Measurements from ENCODE around the gene HS6ST2. TPM values are rescaled to one million over a fixed set of nuclear protein-coding genes. Genes with fewer than 3 reads are reported as not detected.
"Not testable (repeated sequence)": the region's sequence is repeated elsewhere in the genome, so short reads cannot be mapped to it uniquely, and the experiment has no call there.

Gene HS6ST2
- total RNA-seq, 4 donors from 2014 or later, result 0.14 to 1.1 TPM; not detected in 2

DNA sequence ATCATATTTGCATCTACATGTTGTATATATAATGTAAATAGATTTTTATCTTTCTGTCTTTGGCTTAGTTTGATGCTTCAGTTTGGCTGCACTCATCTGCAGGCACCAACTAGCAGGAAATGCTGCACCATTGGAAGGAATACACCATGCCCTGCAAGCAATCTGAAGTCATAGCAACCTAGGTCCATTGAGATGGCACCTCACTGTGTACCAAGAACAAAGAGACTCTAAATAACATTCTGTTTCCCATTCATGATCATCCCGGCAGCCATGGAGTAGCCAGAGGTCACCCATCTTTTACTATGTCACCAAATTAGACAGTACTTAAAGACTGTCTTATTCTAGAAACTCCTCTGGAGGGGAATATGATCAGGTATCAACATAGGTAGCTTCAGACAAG is 40.8 kb upstream of the HS6ST2 start:
- H3K27me3 ChIP-seq, result no peaks in the 10 kb centered on the region
- H3K4me3 ChIP-seq, result no peak overlapping the region
- H3K27ac ChIP-seq, result no peak overlapping the region
- H3K9me3 ChIP-seq, result no peaks in the 10 kb centered on the region
- no peaks in the 10 kb centered on the region for H3K4me1 ChIP-seq
- in situ Hi-C loops (cut with MboI; ENCODE audit: low pct_ligation_motif_present in 1 of 4, low pct_unique_long_range_greater_than_20kb in 1 of 4, low sequenced_read_pairs in 3 of 4) (no loop called here), intact Hi-C loops (cut with DNase I; ENCODE audit: low total_unique reads) (no loop called here)
- 86% methylated on average over 1 of the region's 1 CpG; no CpG with 5 or more reads in 1 of the 2 donors for WGBS, 2 donors (ENCODE audit: low coverage in 1 of 2)
- no peaks in the 10 kb centered on the region for H3K36me3 ChIP-seq
- DNase-seq, result no peak
- TF ChIP-seq POLR2A (IDR thresholded peaks at IDR 0.05) (no peak), POLR2AphosphoS5 (IDR thresholded peaks at IDR 0.05) (no peak), EP300 (IDR thresholded peaks at IDR 0.05; ENCODE audit: low read depth) (no peak)
- TF ChIP-seq, protein P1, sequence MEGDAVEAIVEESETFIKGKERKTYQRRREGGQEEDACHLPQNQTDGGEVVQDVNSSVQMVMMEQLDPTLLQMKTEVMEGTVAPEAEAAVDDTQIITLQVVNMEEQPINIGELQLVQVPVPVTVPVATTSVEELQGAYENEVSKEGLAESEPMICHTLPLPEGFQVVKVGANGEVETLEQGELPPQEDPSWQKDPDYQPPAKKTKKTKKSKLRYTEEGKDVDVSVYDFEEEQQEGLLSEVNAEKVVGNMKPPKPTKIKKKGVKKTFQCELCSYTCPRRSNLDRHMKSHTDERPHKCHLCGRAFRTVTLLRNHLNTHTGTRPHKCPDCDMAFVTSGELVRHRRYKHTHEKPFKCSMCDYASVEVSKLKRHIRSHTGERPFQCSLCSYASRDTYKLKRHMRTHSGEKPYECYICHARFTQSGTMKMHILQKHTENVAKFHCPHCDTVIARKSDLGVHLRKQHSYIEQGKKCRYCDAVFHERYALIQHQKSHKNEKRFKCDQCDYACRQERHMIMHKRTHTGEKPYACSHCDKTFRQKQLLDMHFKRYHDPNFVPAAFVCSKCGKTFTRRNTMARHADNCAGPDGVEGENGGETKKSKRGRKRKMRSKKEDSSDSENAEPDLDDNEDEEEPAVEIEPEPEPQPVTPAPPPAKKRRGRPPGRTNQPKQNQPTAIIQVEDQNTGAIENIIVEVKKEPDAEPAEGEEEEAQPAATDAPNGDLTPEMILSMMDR (IDR thresholded peaks at IDR 0.05), result no peak

DNA sequence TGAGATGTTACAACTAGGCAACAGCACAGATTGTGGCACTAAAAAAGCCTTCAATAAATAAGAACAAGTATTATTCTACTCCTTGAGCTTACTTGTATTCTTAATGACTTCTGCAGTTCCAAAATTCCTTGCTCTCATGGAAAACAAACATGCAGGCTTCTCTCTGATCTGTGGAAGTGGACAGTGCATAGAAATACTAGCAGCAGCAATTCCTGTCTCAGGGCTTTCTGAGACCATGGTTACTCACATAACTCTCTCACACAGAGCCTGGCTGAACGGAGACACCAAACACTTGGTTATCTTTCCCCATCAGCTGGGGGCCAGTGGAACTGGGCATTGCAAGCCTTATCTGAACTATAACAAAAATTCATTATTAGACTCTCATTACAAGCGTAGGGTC is 32.4 kb upstream of the HS6ST2 start:
- H3K36me3 ChIP-seq, result no peaks in the 10 kb centered on the region
- no peaks in the 10 kb centered on the region for H3K27me3 ChIP-seq
- 88% methylated on average over 2 of the region's 2 CpGs; no CpG with 5 or more reads in 1 of the 2 donors for WGBS, 2 donors (ENCODE audit: low coverage in 1 of 2)
- DNase-seq, result no peak
- no peak overlapping the region for H3K27ac ChIP-seq
- H3K4me3 ChIP-seq, result no peak overlapping the region
- no peaks in the 10 kb centered on the region for H3K4me1 ChIP-seq
- intact Hi-C loops (cut with DNase I; ENCODE audit: low total_unique reads) (no loop called here), in situ Hi-C loops (cut with MboI; ENCODE audit: low pct_ligation_motif_present in 1 of 4, low pct_unique_long_range_greater_than_20kb in 1 of 4, low sequenced_read_pairs in 3 of 4) (no loop called here)
- no peaks in the 10 kb centered on the region for H3K9me3 ChIP-seq
- no peak for TF ChIP-seq POLR2A (IDR thresholded peaks at IDR 0.05)

DNA sequence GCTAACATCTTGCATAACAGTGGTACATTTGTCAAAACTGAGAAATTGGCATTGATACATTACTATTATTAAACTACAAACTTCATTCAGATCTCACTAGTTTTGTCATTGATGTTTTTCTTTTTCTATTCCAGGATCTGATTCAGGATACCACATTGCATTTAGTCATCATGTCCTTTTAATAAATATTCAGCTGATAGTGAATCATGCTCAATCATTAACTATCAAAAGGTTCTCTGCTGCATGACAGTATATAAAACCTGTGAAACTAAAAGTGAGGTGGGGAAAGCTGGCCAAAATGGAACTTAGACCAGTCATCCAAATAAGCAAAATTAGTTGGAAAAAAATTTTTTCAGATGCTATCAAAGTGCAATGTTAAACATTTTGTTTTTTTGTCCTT is 28.1 kb upstream of the HS6ST2 start:
- Histone ChIP-seq H3K9me3 (no peaks in the 10 kb centered on the region), H3K4me3 (no peak overlapping the region), H3K27ac (no peak overlapping the region), H3K27me3 (no peaks in the 10 kb centered on the region), H3K4me1 (no peaks in the 10 kb centered on the region), H3K36me3 (no peaks in the 10 kb centered on the region)
- intact Hi-C loops (cut with DNase I; ENCODE audit: low total_unique reads), result no loop called here
- no peak for DNase-seq
- in situ Hi-C loops (cut with MboI; ENCODE audit: low pct_ligation_motif_present in 1 of 4, low pct_unique_long_range_greater_than_20kb in 1 of 4, low sequenced_read_pairs in 3 of 4), result no loop called here
- TF ChIP-seq EP300 (IDR thresholded peaks at IDR 0.05; ENCODE audit: low read depth) (no peak), POLR2AphosphoS5 (IDR thresholded peaks at IDR 0.05) (no peak), POLR2A (IDR thresholded peaks at IDR 0.05) (no peak)
- TF ChIP-seq, protein P1 (IDR thresholded peaks at IDR 0.05), result no peak

DNA sequence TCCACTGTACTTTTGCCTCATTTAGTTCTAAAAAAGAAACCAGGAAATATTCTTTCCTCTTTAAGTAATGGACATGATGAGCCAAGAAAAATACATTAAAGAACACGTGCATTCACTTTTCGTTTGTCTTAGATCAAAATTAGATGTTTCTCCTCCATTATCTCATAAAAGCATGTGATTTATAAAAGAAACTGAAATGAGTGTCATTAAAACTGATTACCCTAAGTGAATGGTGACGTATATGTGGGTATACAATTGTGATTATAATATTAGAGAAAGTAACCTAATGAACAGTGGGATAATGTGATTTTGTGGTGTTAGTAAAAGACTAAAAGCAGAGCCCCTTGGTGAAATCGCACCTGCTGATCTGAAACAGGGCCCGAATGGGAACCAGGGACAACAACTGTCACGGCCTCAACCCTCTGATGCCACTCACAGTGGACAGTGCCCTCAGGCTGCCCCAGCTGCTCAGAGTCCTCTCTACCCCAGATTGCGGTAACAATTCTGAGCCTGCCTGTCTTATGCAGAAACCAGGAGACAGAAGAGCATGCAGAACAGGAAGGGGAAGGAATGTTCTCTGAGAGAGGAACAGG is 25.7 kb upstream of the HS6ST2 start:
- Histone ChIP-seq H3K4me3 (no peak overlapping the region), H3K9me3 (no peaks in the 10 kb centered on the region), H3K27me3 (no peaks in the 10 kb centered on the region), H3K27ac (no peak overlapping the region), H3K36me3 (no peaks in the 10 kb centered on the region), H3K4me1 (no peaks in the 10 kb centered on the region)
- 67 to 75% methylated on average over 3 to 7 of the region's 7 CpGs for WGBS, 2 donors (ENCODE audit: low coverage in 1 of 2)
- in situ Hi-C loops (cut with MboI; ENCODE audit: low pct_ligation_motif_present in 1 of 4, low pct_unique_long_range_greater_than_20kb in 1 of 4, low sequenced_read_pairs in 3 of 4) (no loop called here), intact Hi-C loops (cut with DNase I; ENCODE audit: low total_unique reads) (no loop called here)
- TF ChIP-seq POLR2A (IDR thresholded peaks at IDR 0.05) (no peak), EP300 (IDR thresholded peaks at IDR 0.05; ENCODE audit: low read depth) (no peak), POLR2AphosphoS5 (IDR thresholded peaks at IDR 0.05) (no peak)
- TF ChIP-seq, protein P1 (IDR thresholded peaks at IDR 0.05), result no peak
- no peak for DNase-seq

DNA sequence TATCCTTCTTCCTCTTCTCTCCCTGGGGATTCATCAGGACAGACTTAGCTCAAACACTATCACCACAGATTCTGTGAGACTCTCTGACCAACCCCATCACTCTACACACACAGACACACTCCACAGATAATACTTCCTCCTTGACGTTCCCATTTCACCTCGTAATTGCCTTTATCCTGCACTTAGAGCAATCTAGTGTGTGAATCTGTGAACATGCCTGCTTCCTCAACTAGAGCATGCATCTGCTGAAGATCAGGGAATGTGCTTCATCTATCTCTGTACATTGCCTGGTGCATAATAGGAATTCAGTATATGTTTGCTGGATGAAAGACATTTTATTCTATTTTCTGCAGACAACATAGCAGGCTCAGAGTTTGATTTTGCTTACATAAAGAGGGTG is 25.1 kb upstream of the HS6ST2 start:
- DNase-seq, result no peak
- TF ChIP-seq POLR2AphosphoS5 (IDR thresholded peaks at IDR 0.05), result no peak
- no peak for TF ChIP-seq POLR2A (IDR thresholded peaks at IDR 0.05)
- TF ChIP-seq, protein P1 (IDR thresholded peaks at IDR 0.05), result no peak
- TF ChIP-seq EP300 (IDR thresholded peaks at IDR 0.05; ENCODE audit: low read depth), result no peak
- no peaks in the 10 kb centered on the region for H3K4me1 ChIP-seq
- no peak overlapping the region for H3K27ac ChIP-seq
- WGBS, 2 donors (ENCODE audit: low coverage in 1 of 2), result 0 to 25% methylated on average over 2 of the region's 2 CpGs
- H3K27me3 ChIP-seq, result no peaks in the 10 kb centered on the region
- intact Hi-C loops (cut with DNase I; ENCODE audit: low total_unique reads) (no loop called here), in situ Hi-C loops (cut with MboI; ENCODE audit: low pct_ligation_motif_present in 1 of 4, low pct_unique_long_range_greater_than_20kb in 1 of 4, low sequenced_read_pairs in 3 of 4) (no loop called here)
- H3K36me3 ChIP-seq, result no peaks in the 10 kb centered on the region
- no peaks in the 10 kb centered on the region for H3K9me3 ChIP-seq
- no peak overlapping the region for H3K4me3 ChIP-seq

DNA sequence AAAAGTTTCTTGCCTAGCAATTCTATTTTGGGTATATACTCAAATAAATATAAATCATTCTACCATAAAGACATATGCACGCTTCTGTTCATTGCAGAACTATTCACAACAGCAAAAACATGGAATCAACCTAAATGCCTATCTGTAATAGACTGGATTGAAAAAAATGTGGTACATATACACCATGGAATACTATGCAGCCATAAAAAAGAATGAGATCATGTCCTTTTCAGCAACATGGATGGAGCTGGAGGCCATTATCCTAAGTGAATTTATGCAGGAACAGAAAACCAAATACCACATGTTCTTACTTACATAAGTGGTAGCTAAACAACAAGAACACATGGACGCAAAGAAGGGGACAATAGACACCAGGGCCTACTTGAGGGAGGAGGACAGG is 21.6 kb upstream of the HS6ST2 start:
- in situ Hi-C loops (cut with MboI; ENCODE audit: low pct_ligation_motif_present in 1 of 4, low pct_unique_long_range_greater_than_20kb in 1 of 4, low sequenced_read_pairs in 3 of 4); DNase-seq; H3K9me3 ChIP-seq; H3K4me1 ChIP-seq; intact Hi-C loops (cut with DNase I; ENCODE audit: low total_unique reads); H3K36me3 ChIP-seq; H3K27ac ChIP-seq; H3K4me3 ChIP-seq; H3K27me3 ChIP-seq: not testable (repeated sequence)
- WGBS, 2 donors (ENCODE audit: low coverage in 1 of 2), result 89 to 100% methylated on average over 1 to 2 of the region's 2 CpGs
